GM18526 (cell line): Measurements from ENCODE around the gene CEP72.
"Not testable (repeated sequence)": the region's sequence is repeated elsewhere in the genome, so short reads cannot be mapped to it uniquely, and the experiment has no call there.

ENCODE experiments used
- POLR2A ChIP-seq: IDR thresholded peaks from 3 replicates; pipeline ENCODE4 v1.6.1; 2011; ENCODE audit not compliant: insufficient read length; ENCODE audit errors: extremely low read depth

CEP72 gene

GRCh38 chr5:673161-673830 is 61.2 kb downstream of the CEP72 start:
- TF ChIP-seq POLR2A: no peak

- no peak for TF ChIP-seq POLR2A
Observed at GRCh38 chr5:673831-674629, 61.9 kb downstream of the CEP72 start.

- no peak for TF ChIP-seq POLR2A
Observed at GRCh38 chr5:674630-675011, 62.5 kb downstream of the CEP72 start.

- no peak for TF ChIP-seq POLR2A
Observed at GRCh38 chr5:675111-675870, 63.2 kb downstream of the CEP72 start.

GRCh38 chr5:675871-676698 is 63.9 kb downstream of the CEP72 start:
- no peak for TF ChIP-seq POLR2A

- no peak for TF ChIP-seq POLR2A
Observed at GRCh38 chr5:676699-677076, 64.5 kb downstream of the CEP72 start.

GRCh38 chr5:677131-678101 is 65.3 kb downstream of the CEP72 start:
- TF ChIP-seq POLR2A: no peak

GRCh38 chr5:683551-684481 is 71.7 kb downstream of the CEP72 start:
- TF ChIP-seq POLR2A: no peak

GRCh38 chr5:684751-685216 is 72.6 kb downstream of the CEP72 start:
- TF ChIP-seq POLR2A: no peak

GRCh38 chr5:685262-686171 is 73.4 kb downstream of the CEP72 start:
- no peak for TF ChIP-seq POLR2A

GRCh38 chr5:691817-692528 is 79.8 kb downstream of the CEP72 start:
- TF ChIP-seq POLR2A: no peak

- not testable (repeated sequence) for TF ChIP-seq POLR2A
Observed at GRCh38 chr5:693271-694041, 81.3 kb downstream of the CEP72 start, which contains the start of gene TPPP. TPPP (minus strand) TSS chr5:693352; CDS start chr5:678060, 15,292 bp downstream.
